ENCODE data around the gene FAM83G.

DNA sequence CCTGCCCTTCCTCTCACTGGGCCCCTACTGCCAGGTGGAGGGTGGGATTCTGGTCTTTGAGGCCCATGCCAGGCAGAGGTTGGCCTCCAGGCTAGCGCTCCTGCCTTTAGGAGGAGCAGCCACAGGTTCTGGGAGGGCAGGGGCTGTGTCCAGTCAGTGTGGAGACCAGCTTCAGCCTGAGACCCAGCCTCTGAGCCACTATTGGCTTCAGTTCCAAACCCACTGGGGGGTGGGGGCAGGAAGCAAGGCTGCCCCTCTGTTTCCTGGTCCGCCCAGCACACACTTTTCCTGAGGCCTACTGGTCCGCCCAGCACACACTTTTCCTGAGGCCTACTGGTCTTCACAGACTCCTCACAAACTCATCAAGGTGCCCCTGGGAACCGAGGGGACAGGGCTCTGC lies 36.2 kb downstream of the FAM83G start:
- no peak for TF ChIP-seq CTCF (IDR thresholded peaks at IDR 0.05)
- TF ChIP-seq POLR2AphosphoS5 (IDR thresholded peaks at IDR 0.05) = no peak
- no peak for TF ChIP-seq POLR2A (IDR thresholded peaks at IDR 0.05)
